MM.1S (cell line): ENCODE results near the gene SLIT3.

Experiments
- DNase-seq: peaks from one replicate; pipeline ENCODE4 v3.0.0-alpha.2; 2015
- H2AFZ ChIP-seq: fragments of 300-600 bp; sonication (generic); 2 replicates; pipeline ENCODE4 v1.6.0; 2016; ENCODE audit warnings: antibody characterized with exemption, low read length
- H3F3A ChIP-seq: fragments of 300-600 bp; sonication (generic); 2 replicates; pipeline ENCODE4 v1.6.1; 2016; ENCODE audit warnings: mild to moderate bottlenecking, antibody characterized with exemption, low read length, moderate library complexity, mixed read lengths; ENCODE audit not compliant: insufficient read depth
- H3K27ac ChIP-seq: fragments of 300-600 bp; sonication (generic); 2 replicates; pipeline ENCODE4 v1.5.1; 2016; ENCODE audit warnings: mild to moderate bottlenecking, low read length
- H3K27me3 ChIP-seq: fragments of 300-600 bp; sonication (generic); replicated peaks from 2 replicates; pipeline ENCODE4 v1.6.0; 2016; ENCODE audit warnings: low read length; ENCODE audit not compliant: insufficient read depth
- H3K36me3 ChIP-seq: fragments of 300-600 bp; sonication (generic); replicated peaks from 2 replicates; pipeline ENCODE4 v1.6.1; 2016; ENCODE audit warnings: mild to moderate bottlenecking, low read length, mixed read lengths; ENCODE audit not compliant: insufficient read depth
- H3K4me1 ChIP-seq: fragments of 300-600 bp; sonication (generic); 2 replicates; pipeline ENCODE4 v1.6.1; 2016; ENCODE audit warnings: low read length, mixed read lengths
- H3K4me2 ChIP-seq: fragments of 300-600 bp; sonication (generic); 2 replicates; pipeline ENCODE4 v1.6.0; 2016; ENCODE audit warnings: low read depth, low read length
- H3K4me3 ChIP-seq: fragments of 300-600 bp; sonication (generic); 2 replicates; pipeline ENCODE4 v1.5.1; 2016; ENCODE audit warnings: low read length, mixed read lengths
- H3K79me2 ChIP-seq: fragments of 300-600 bp; sonication (generic); 2 replicates; pipeline ENCODE4 v1.6.1; 2016; ENCODE audit warnings: mixed run types, low read length, mixed read lengths
- H3K9ac ChIP-seq: fragments of 300-600 bp; sonication (generic); 2 replicates; pipeline ENCODE4 v1.6.1; 2016; ENCODE audit warnings: low read length, mixed read lengths
- H3K9me2 ChIP-seq: fragments of 300-600 bp; sonication (generic); replicated peaks from 2 replicates; pipeline ENCODE4 v1.6.1; 2016; ENCODE audit warnings: mild to moderate bottlenecking, low read length, mixed read lengths; ENCODE audit not compliant: insufficient read depth
- H3K9me3 ChIP-seq: fragments of 300-600 bp; sonication (generic); replicated peaks from 2 replicates; pipeline ENCODE4 v1.6.1; 2016; ENCODE audit warnings: mild to moderate bottlenecking, low read length, mixed read lengths; ENCODE audit not compliant: insufficient read depth
- H4K20me1 ChIP-seq: fragments of 300-600 bp; sonication (generic); 2 replicates; pipeline ENCODE4 v1.6.1; 2016; ENCODE audit warnings: mild to moderate bottlenecking, low read length, moderate library complexity, mixed read lengths; ENCODE audit not compliant: insufficient read depth
- CTCF ChIP-seq: fragments of 300-600 bp; sonication (generic); IDR thresholded peaks from 2 replicates; pipeline ENCODE4 v1.5.1; 2016; ENCODE audit warnings: antibody characterized with exemption, low read length, mixed read lengths
- EZH2 ChIP-seq: fragments of 300-600 bp; sonication (generic); optimal IDR thresholded peaks from 2 replicates; pipeline ENCODE3; 2017; ENCODE audit warnings: low read depth, mild to moderate bottlenecking, antibody characterized with exemption, low read length, mixed read lengths
- EZH2phosphoT487 ChIP-seq: fragments of 300-600 bp; sonication (generic); IDR thresholded peaks from 2 replicates; pipeline ENCODE4 v1.6.1; 2018; ENCODE audit warnings: antibody characterized with exemption, low read length

Gene SLIT3

GRCh38 chr5:168648576-168648975, 652.4 kb downstream of the SLIT3 start:
- DNase-seq: no peak
- Histone ChIP-seq H2AFZ (no peak overlapping the region), H3K79me2 (no peaks in the 10 kb centered on the region), H3K4me2 (no peak overlapping the region), H3K27me3 (no peaks in the 10 kb centered on the region), H3K4me3 (no peak overlapping the region), H3F3A (no peaks in the 10 kb centered on the region), H3K36me3 (no peaks in the 10 kb centered on the region), H3K9me3 (no peaks in the 10 kb centered on the region), H3K4me1 (no peaks in the 10 kb centered on the region), H3K27ac (no peak overlapping the region), H3K9ac (no peak overlapping the region), H3K9me2 (no peaks in the 10 kb centered on the region), H4K20me1 (no peaks in the 10 kb centered on the region)
- TF ChIP-seq EZH2: no peak
- TF ChIP-seq EZH2phosphoT487: no peak
- no peak for TF ChIP-seq CTCF

GRCh38 chr5:168648016-168648415, 652.9 kb downstream of the SLIT3 start:
- H2AFZ ChIP-seq: no peak overlapping the region
- H3K9me3 ChIP-seq: no peaks in the 10 kb centered on the region
- no peak overlapping the region for H3K4me2 ChIP-seq
- H3K36me3 ChIP-seq: no peaks in the 10 kb centered on the region
- H3K27me3 ChIP-seq: no peaks in the 10 kb centered on the region
- no peaks in the 10 kb centered on the region for H4K20me1 ChIP-seq
- H3F3A ChIP-seq: no peaks in the 10 kb centered on the region
- no peaks in the 10 kb centered on the region for H3K9me2 ChIP-seq
- H3K27ac ChIP-seq: no peak overlapping the region
- no peak overlapping the region for H3K4me3 ChIP-seq
- no peak overlapping the region for H3K9ac ChIP-seq
- H3K4me1 ChIP-seq: no peaks in the 10 kb centered on the region
- H3K79me2 ChIP-seq: no peaks in the 10 kb centered on the region
- TF ChIP-seq EZH2: no peak
- TF ChIP-seq EZH2phosphoT487: no peak
- no peak for TF ChIP-seq CTCF
- no peak for DNase-seq

GRCh38 chr5:168647083-168647482, 653.9 kb downstream of the SLIT3 start:
- Histone ChIP-seq H3K4me2 (no peak overlapping the region), H3K9me2 (no peaks in the 10 kb centered on the region), H3F3A (no peaks in the 10 kb centered on the region), H3K4me1 (no peaks in the 10 kb centered on the region), H3K36me3 (no peaks in the 10 kb centered on the region), H3K4me3 (no peak overlapping the region), H4K20me1 (no peaks in the 10 kb centered on the region), H3K9ac (no peak overlapping the region), H3K27me3 (no peaks in the 10 kb centered on the region), H3K27ac (no peak overlapping the region), H3K9me3 (no peaks in the 10 kb centered on the region), H3K79me2 (no peaks in the 10 kb centered on the region), H2AFZ (no peak overlapping the region)
- DNase-seq: no peak
- TF ChIP-seq CTCF (no peak), EZH2phosphoT487 (no peak), EZH2 (no peak)
